GM19023 (cell line): ENCODE measurements around the gene RAB35.
A peak's percentile ranks its signal among the peaks of the same experiment; 100 is the strongest.

Experiments
- ATAC-seq: cut with Tn5 transposase; IDR thresholded peaks from one replicate; pipeline ENCODE4 v1.9.1; 2021; ENCODE audit warnings: mild to moderate bottlenecking, moderate library complexity; ENCODE audit not compliant: unreplicated experiment

The RAB35 gene

GRCh38 chr12:120134307-120134980 is 17.9 kb upstream of the RAB35 start:
- ATAC-seq, result no peak

GRCh38 chr12:120132863-120133385 is 16.4 kb upstream of the RAB35 start:
- peak; percentile 85 for ATAC-seq

- no peak for ATAC-seq
Measured at GRCh38 chr12:120132054-120132836, 15.7 kb upstream of the RAB35 start.

- no peak for ATAC-seq
Measured at GRCh38 chr12:120131116-120131515, 14.6 kb upstream of the RAB35 start.

GRCh38 chr12:120130011-120130410 is 13.5 kb upstream of the RAB35 start:
- ATAC-seq, result no peak

GRCh38 chr12:120126635-120127005 is 10.1 kb upstream of the RAB35 start:
- no peak for ATAC-seq

GRCh38 chr12:120125792-120126634 is 9.5 kb upstream of the RAB35 start:
- ATAC-seq, result no peak

GRCh38 chr12:120125029-120125428 is 8.5 kb upstream of the RAB35 start:
- no peak for ATAC-seq

- peak; percentile 39 for ATAC-seq
Measured at GRCh38 chr12:120121766-120122293, 5.3 kb upstream of the RAB35 start.

- no peak for ATAC-seq
Measured at GRCh38 chr12:120121343-120121742, 4.8 kb upstream of the RAB35 start.

- no peak for ATAC-seq
Measured at GRCh38 chr12:120119271-120119973, 2.9 kb upstream of the RAB35 start.

GRCh38 chr12:120118321-120119061 is 1.9 kb upstream of the RAB35 start:
- ATAC-seq, result no peak

- ATAC-seq, result no peak
Measured at GRCh38 chr12:120117961-120118320, 1.4 kb upstream of the RAB35 start.

GRCh38 chr12:120116792-120117651 is 469 bp upstream of the RAB35 start:
- ATAC-seq, result peak; percentile 49

GRCh38 chr12:120115692-120116440 is 687 bp downstream of the RAB35 start:
- no peak for ATAC-seq

- ATAC-seq, result no peak
Measured at GRCh38 chr12:120115066-120115465, 1.5 kb downstream of the RAB35 start.

GRCh38 chr12:120110550-120111501 is 5.7 kb downstream of the RAB35 start:
- ATAC-seq, result peak; percentile 73
